SK-N-SH (cell line): ENCODE results near the gene MANSC4. TPM values are rescaled to one million over a fixed set of nuclear protein-coding genes. Genes with fewer than 3 reads are reported as not detected.
A peak's percentile ranks its signal among the peaks of the same experiment; 100 is the strongest.

ENCODE experiments used
- CTCF ChIA-PET: fragments of 300-600, 350-600 bp; formaldehyde crosslinking; extraction: SDS; loops from one replicate; lab custom pipeline; 2021; lab: Yijun Ruan, JAX
- POLR2A ChIA-PET: fragments of 350-600 bp; sonication (Branson Sonifier 250); formaldehyde crosslinking; extraction: SDS; loops from one replicate; lab custom pipeline; 2020; ENCODE audit warnings: antibody characterized with exemption, inconsistent platforms; lab: Yijun Ruan, JAX
- DNase-seq: peaks from one replicate; pipeline ENCODE4 v3.0.0; 2012
- H2AFZ ChIP-seq: fragments of 200-600 bp; sonication (generic); 2 replicates; pipeline ENCODE4 v1.8.1; 2016; ENCODE audit warnings: antibody characterized with exemption, mild to moderate bottlenecking, low read depth
- H3F3A ChIP-seq: fragments of 200-600 bp; sonication (generic); replicated peaks from 2 replicates; pipeline ENCODE3; 2016; ENCODE audit warnings: antibody characterized with exemption, mild to moderate bottlenecking; ENCODE audit not compliant: insufficient read depth
- H3K27ac ChIP-seq, 2 experiments: fragments of 200-500 bp in 1 of 2; fragments of 200-600 bp in 1 of 2; sonication (Bioruptor generic) in 1 of 2; sonication (generic), shearing (Covaris generic) in 1 of 2; 2 replicates each; pipeline versions ENCODE4 v1.5.1 to v1.6.1; 2014 to 2016; ENCODE audit warnings: low read depth in 2 of 2, inconsistent platforms in 1 of 2, low read length in 1 of 2, mild to moderate bottlenecking in 1 of 2, mixed read lengths in 1 of 2
- H3K27me3 ChIP-seq: fragments of 200-600 bp; sonication (generic), shearing (Covaris generic); 2 replicates; pipeline ENCODE4 v1.6.1; 2016; ENCODE audit warnings: mixed run types; ENCODE audit not compliant: insufficient read depth
- H3K36me3 ChIP-seq, 2 experiments: fragments of 200-500 bp in 1 of 2; fragments of 200-600 bp in 1 of 2; sonication (Bioruptor generic) in 1 of 2; sonication (generic) in 1 of 2; replicated peaks in 1 of 2; 2 replicates each; pipeline versions ENCODE3 to v1.5.1; 2014 to 2016; ENCODE audit warnings: low read length in 1 of 2, mild to moderate bottlenecking in 1 of 2; ENCODE audit not compliant: insufficient read depth in 2 of 2, control insufficient read depth in 1 of 2
- H3K4me1 ChIP-seq, 2 experiments: fragments of 200-500 bp in 1 of 2; fragments of 200-600 bp in 1 of 2; sonication (Bioruptor generic) in 1 of 2; sonication (generic), shearing (Covaris generic) in 1 of 2; 2 replicates each; pipeline versions ENCODE4 v1.5.1 to v1.6.1; 2014 to 2016; ENCODE audit warnings: low read depth in 1 of 2, low read length in 1 of 2, mixed run types in 1 of 2; ENCODE audit not compliant: insufficient read depth in 2 of 2, control insufficient read depth in 1 of 2
- H3K4me2 ChIP-seq: fragments of 200-600 bp; sonication (generic), shearing (Covaris generic); 2 replicates; pipeline ENCODE4 v1.6.1; 2017; ENCODE audit warnings: mixed run types
- H3K4me3 ChIP-seq, 2 experiments: fragments of 200-500 bp in 1 of 2; fragments of 200-600 bp in 1 of 2; sonication (Bioruptor generic) in 1 of 2; sonication (generic), shearing (Covaris generic) in 1 of 2; 2 replicates each; pipeline versions ENCODE4 v1.5.1 to v1.8.1; 2014 to 2016; ENCODE audit warnings: low read depth in 2 of 2, inconsistent platforms in 1 of 2, low read length in 1 of 2, mild to moderate bottlenecking in 1 of 2, mixed read lengths in 1 of 2, moderate library complexity in 1 of 2
- H3K79me2 ChIP-seq: fragments of 200-600 bp; sonication (generic); 2 replicates; pipeline ENCODE4 v1.8.1; 2017; ENCODE audit warnings: mild to moderate bottlenecking; ENCODE audit not compliant: insufficient read depth
- H3K9ac ChIP-seq: fragments of 200-600 bp; sonication (generic); 2 replicates; pipeline ENCODE4 v1.6.1; 2017; ENCODE audit warnings: mixed run types
- H3K9me2 ChIP-seq: fragments of 200-600 bp; sonication (generic); 2 replicates; pipeline ENCODE4 v1.6.1; 2017; ENCODE audit warnings: mixed run types
- H3K9me3 ChIP-seq: fragments of 200-600 bp; sonication (generic); 2 replicates; pipeline ENCODE4 v1.6.1; 2017; ENCODE audit warnings: mixed run types, mild to moderate bottlenecking, moderate library complexity
- H4K20me1 ChIP-seq: fragments of 200-600 bp; sonication (generic); 2 replicates; pipeline ENCODE4 v1.6.1; 2017; ENCODE audit warnings: mild to moderate bottlenecking, mixed run types; ENCODE audit not compliant: insufficient read depth
- CHD2 ChIP-seq: fragments of 150-350 bp; IDR thresholded peaks from 2 replicates; pipeline ENCODE4 v1.6.1; 2018; ENCODE audit warnings: low read length; ENCODE audit not compliant: partially characterized antibody
- CTCF ChIP-seq: fragments of 200-600 bp; sonication (generic); IDR thresholded peaks from 2 replicates; pipeline ENCODE4 v1.6.1; 2017; ENCODE audit warnings: antibody characterized with exemption, mild to moderate bottlenecking, moderate library complexity
- ELF1 ChIP-seq: IDR thresholded peaks from 2 replicates; pipeline ENCODE4 v1.4.0; 2012
- EP300 ChIP-seq, 2 experiments: IDR thresholded peaks; 2 replicates each; pipeline versions ENCODE4 v1.4.0 to v1.6.1; 2012; ENCODE audit warnings: borderline replicate concordance in 1 of 2, low read depth in 1 of 2, low read length in 1 of 2
- GABPA ChIP-seq: IDR thresholded peaks from 2 replicates; pipeline ENCODE4 v1.4.0; 2012; ENCODE audit warnings: low read depth, mild to moderate bottlenecking
- IRF3 ChIP-seq: fragments of 150-350 bp; IDR thresholded peaks from 2 replicates; pipeline ENCODE4 v1.6.1; 2016; ENCODE audit warnings: mild to moderate bottlenecking, low read depth, low read length
- JUND ChIP-seq: IDR thresholded peaks from 2 replicates; pipeline ENCODE4 v1.4.0; 2012
- MAX ChIP-seq: IDR thresholded peaks from 2 replicates; pipeline ENCODE4 v1.4.0; 2012; ENCODE audit warnings: low read depth
- MEF2A ChIP-seq: IDR thresholded peaks from 2 replicates; pipeline ENCODE4 v1.4.0; 2012; ENCODE audit warnings: low read depth, borderline replicate concordance
- NFIC ChIP-seq: IDR thresholded peaks from 2 replicates; pipeline ENCODE4 v1.4.0; 2012; ENCODE audit warnings: borderline replicate concordance
- PBX3 ChIP-seq: IDR thresholded peaks from 2 replicates; pipeline ENCODE4; 2012
- POLR2AphosphoS5 ChIP-seq: IDR thresholded peaks from 2 replicates; pipeline ENCODE4 v1.6.1; 2012; ENCODE audit warnings: low read depth, low read length
- RAD21 ChIP-seq: IDR thresholded peaks from 2 replicates; pipeline ENCODE4 v1.6.1; 2012; ENCODE audit warnings: mild to moderate bottlenecking, low read length
- REST ChIP-seq: IDR thresholded peaks from 2 replicates; pipeline ENCODE4 v1.6.1; 2012; ENCODE audit warnings: mild to moderate bottlenecking, low read depth, low read length, moderate library complexity
- RFX5 ChIP-seq: IDR thresholded peaks from 2 replicates; pipeline ENCODE4 v1.6.1; 2012; ENCODE audit warnings: mild to moderate bottlenecking, improper control_type of control experiment, low read length
- RXRA ChIP-seq: IDR thresholded peaks from 2 replicates; pipeline ENCODE4 v1.4.0; 2012; ENCODE audit warnings: low read depth, mild to moderate bottlenecking, borderline replicate concordance
- SIN3A ChIP-seq: IDR thresholded peaks from 2 replicates; pipeline ENCODE4 v1.6.1; 2012; ENCODE audit warnings: low read depth, mild to moderate bottlenecking, low read length, moderate library complexity, borderline replicate concordance
- SMC3 ChIP-seq: IDR thresholded peaks from 2 replicates; pipeline ENCODE4 v1.6.1; 2012; ENCODE audit warnings: low read depth, low read length, improper control_type of control experiment
- TAF1 ChIP-seq: IDR thresholded peaks from 2 replicates; pipeline ENCODE4 v1.6.1; 2012; ENCODE audit warnings: low read depth, mild to moderate bottlenecking, low read length, moderate library complexity, borderline replicate concordance
- TEAD4 ChIP-seq: IDR thresholded peaks from 2 replicates; pipeline ENCODE4 v1.4.0; 2012; ENCODE audit warnings: mild to moderate bottlenecking, borderline replicate concordance; ENCODE audit not compliant: insufficient read depth
- YY1 ChIP-seq: IDR thresholded peaks from 2 replicates; pipeline ENCODE4 v1.4.0; 2012; ENCODE audit warnings: low read depth, mild to moderate bottlenecking
- ZBTB33 ChIP-seq: IDR thresholded peaks from 2 replicates; pipeline ENCODE4 v1.4.0; 2012; ENCODE audit warnings: low read depth, borderline replicate concordance
- WGBS: methylation state at CpG from one replicate; pipeline ENCODE4 v1.1.6; 2017; ENCODE audit warnings: low lambda C conversion rate; 5-methylcytosine and 5-hydroxymethylcytosine counted together
- polyA plus RNA-seq, 3 experiments: library from polyadenylated mRNA; depleted of rRNA; stranded (reverse); fragments of >200 nt; gene quantifications; 2 replicates each; pipeline ENCODE4 v1.2.3, GENCODE V29; 2012

Gene MANSC4
- polyA plus RNA-seq, 1 of the 3 experiments (the other 2 are of a cell fraction) = not detected

GRCh38 chr12:27818401-27818918 is 38.4 kb upstream of the MANSC4 start (continued):
- TF ChIP-seq CTCF (no peak), ZBTB33 (no peak), NFIC (no peak), PBX3 (no peak), CHD2 (peak; percentile 31), SIN3A (no peak), JUND (no peak), MEF2A (no peak), RAD21 (no peak), GABPA (no peak), ELF1 (no peak), POLR2AphosphoS5 (no peak)

- peak overlapping the region in 1 of 2 experiments; percentile 91; a peak in 2 of 4 replicates for H3K27ac ChIP-seq
- no peak overlapping the region for H3K9ac ChIP-seq
- H3K4me3 ChIP-seq = no peak overlapping the region
- no peaks in the 10 kb centered on the region for H3K9me2 ChIP-seq
- no peaks in the 10 kb centered on the region for H4K20me1 ChIP-seq
- WGBS = 94% methylated on average over 4 of the region's 4 CpGs
- H3F3A ChIP-seq = peaks cover 6% of the 10 kb centered on the region
- no peak overlapping the region for H2AFZ ChIP-seq
- no peaks in the 10 kb centered on the region for H3K79me2 ChIP-seq
- no peak overlapping the region for H3K4me2 ChIP-seq
- no peaks in the 10 kb centered on the region for H3K36me3 ChIP-seq
- H3K9me3 ChIP-seq = no peaks in the 10 kb centered on the region
- ChIA-PET POLR2A (interaction anchor here (1.0 kb wide), 1 partner anchor 38 kb away, joined by 7 read pairs; the partner anchor contains the start of genes KLHL42 and MANSC4), CTCF (interaction anchor here (1.0 to 1.1 kb wide), 2 partner anchors 83 to 123 kb away, joined by 3 read pairs; no protein-coding TSS in a partner anchor)
- peaks cover 4 to 21% of the 10 kb centered on the region in 2 experiments; a peak in 3 of 4 replicates for H3K4me1 ChIP-seq
- DNase-seq = no peak
- H3K27me3 ChIP-seq = no peaks in the 10 kb centered on the region
- TF ChIP-seq SMC3 = no peak
- no peak for TF ChIP-seq RXRA
- TF ChIP-seq MAX = no peak
- TF ChIP-seq RAD21 = no peak
- TF ChIP-seq IRF3 = no peak
- TF ChIP-seq GABPA = no peak
- TF ChIP-seq REST = no peak
- no peak for TF ChIP-seq YY1
- TF ChIP-seq TEAD4 = no peak
- no peak for TF ChIP-seq RFX5
- TF ChIP-seq TAF1 = no peak
- no peak for TF ChIP-seq MEF2A
- no peak for TF ChIP-seq EP300 (IDR thresholded peaks at IDR 0.05; ENCODE audit: borderline replicate concordance in 1 of 2, low read depth in 1 of 2, low read length in 1 of 2)
- no peak for TF ChIP-seq CHD2
Measured at GRCh38 chr12:27817766-27818165, 37.7 kb upstream of the MANSC4 start.
